Neural cell (in vitro differentiated cells): ENCODE data around the gene PSMB11.

Experiments used
- CTCF ChIP-seq: fragments of 450-650 bp; IDR thresholded peaks from 2 replicates; pipeline ENCODE4 v1.5.1; 2014; ENCODE audit warnings: antibody characterized with exemption, mild to moderate bottlenecking, moderate library complexity; ENCODE audit not compliant: poor library complexity, severe bottlenecking
- EP300 ChIP-seq: fragments of 450-650 bp; conservative IDR thresholded peaks from 2 replicates; pipeline ENCODE4 v1.6.1; 2014; ENCODE audit warnings: antibody characterized with exemption, mild to moderate bottlenecking, moderate library complexity; ENCODE audit not compliant: poor library complexity, severe bottlenecking
- EZH2 ChIP-seq: fragments of 200-600, 300-800 bp; shearing (Covaris generic), sonication (generic); IDR thresholded peaks from 2 replicates; pipeline ENCODE4 v1.6.1; 2014; ENCODE audit warnings: antibody characterized with exemption, low read length, borderline replicate concordance, mild to moderate bottlenecking; ENCODE audit not compliant: insufficient read depth, poor library complexity, severe bottlenecking
- REST ChIP-seq: IDR thresholded peaks from 2 replicates; pipeline ENCODE4 v1.6.1; 2012; ENCODE audit warnings: borderline replicate concordance
- SMC3 ChIP-seq: fragments of 450-650 bp; conservative IDR thresholded peaks from 2 replicates; pipeline ENCODE4 v1.6.1; 2014; ENCODE audit warnings: antibody characterized with exemption, mild to moderate bottlenecking, moderate library complexity; ENCODE audit not compliant: poor library complexity
- TAF1 ChIP-seq: IDR thresholded peaks from 2 replicates; pipeline ENCODE4 v1.6.1; 2012; ENCODE audit warnings: low read depth

GRCh38 chr14:23079716-23080115 is 37.7 kb downstream of the PSMB11 start:
- TF ChIP-seq CTCF = no peak
- no peak for TF ChIP-seq TAF1
- no peak for TF ChIP-seq EP300
- no peak for TF ChIP-seq SMC3
- TF ChIP-seq EZH2 = no peak
- TF ChIP-seq REST = no peak
